Raji (cell line): ENCODE measurements around the gene CNTROB.

Source experiments
- POLR2A ChIP-seq: IDR thresholded peaks from 2 replicates; pipeline ENCODE4 v1.6.1; 2011; ENCODE audit warnings: low read depth, low read length, control low read depth; ENCODE audit not compliant: insufficient read depth

The CNTROB gene

GRCh38 chr17:7982666-7983065 lies 50.7 kb downstream of the CNTROB start:
- TF ChIP-seq POLR2A, result no peak

DNA sequence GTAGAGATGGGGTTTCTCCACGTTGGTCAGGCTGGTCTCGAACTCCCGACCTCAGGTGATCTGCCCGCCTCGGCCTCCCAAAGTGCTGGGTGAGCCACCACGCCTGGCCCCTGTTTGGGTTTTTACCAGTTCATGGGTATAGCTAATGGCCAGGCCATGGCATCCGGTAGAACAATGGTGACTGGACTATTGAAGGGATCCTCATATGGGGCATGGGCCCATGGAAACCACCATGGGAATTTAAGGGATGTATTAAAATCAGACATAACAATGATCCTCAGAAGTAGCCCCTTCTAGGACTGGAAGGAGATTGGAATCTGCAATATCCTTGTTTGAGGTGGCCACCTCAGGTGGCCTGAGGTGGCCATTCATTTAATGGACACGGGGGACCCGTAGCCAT lies 52.9 kb downstream of the CNTROB start:
- TF ChIP-seq POLR2A, result no peak

GRCh38 chr17:7987112-7987893 lies 55.3 kb downstream of the CNTROB start:
- no peak for TF ChIP-seq POLR2A

DNA sequence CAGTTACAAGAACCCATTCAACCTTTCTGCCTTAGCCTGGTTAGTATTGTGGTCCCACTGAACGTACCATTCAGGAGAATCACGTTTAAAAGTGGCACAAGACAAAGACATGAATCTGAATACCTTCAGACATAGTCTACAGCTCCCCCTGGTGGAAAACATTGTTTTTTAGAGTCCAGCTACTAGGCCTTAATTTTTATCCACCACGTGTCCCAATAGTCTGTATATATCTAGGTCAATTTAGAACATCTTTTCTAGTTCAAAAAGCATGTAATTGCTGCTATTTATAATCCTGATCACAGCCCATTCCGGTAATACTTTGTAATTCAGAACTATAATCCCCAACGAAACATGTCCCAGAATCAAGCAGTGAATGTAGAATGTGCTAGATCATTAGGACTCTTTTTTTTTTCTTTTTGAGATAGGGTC lies 56.8 kb downstream of the CNTROB start:
- TF ChIP-seq POLR2A, result no peak

GRCh38 chr17:7989781-7990655 lies 58.0 kb downstream of the CNTROB start:
- TF ChIP-seq POLR2A, result peak; percentile 51

- no peak for TF ChIP-seq POLR2A
These were observed 60.5 kb downstream of the CNTROB start for GRCh38 chr17:7992516-7992915.

DNA sequence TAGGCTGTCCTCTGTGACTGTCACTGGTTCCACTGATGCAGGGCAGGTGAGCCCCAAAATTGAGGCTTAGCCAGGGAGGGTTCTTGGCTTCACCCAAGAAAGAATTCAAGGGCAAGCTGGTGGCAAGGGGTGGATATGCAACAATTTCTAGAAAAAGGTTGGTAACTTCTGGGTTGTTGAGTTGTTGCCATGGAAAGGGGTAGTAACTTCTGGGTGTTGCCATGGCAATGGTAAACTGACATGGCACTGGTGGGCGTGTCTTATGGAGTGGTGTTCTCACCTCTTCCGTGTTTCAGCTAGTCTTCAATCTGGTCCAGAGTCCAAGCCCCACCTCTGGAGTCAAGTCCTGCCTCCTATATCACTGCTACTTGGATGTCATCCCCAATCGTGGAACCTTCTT lies 60.9 kb downstream of the CNTROB start:
- TF ChIP-seq POLR2A, result no peak

DNA sequence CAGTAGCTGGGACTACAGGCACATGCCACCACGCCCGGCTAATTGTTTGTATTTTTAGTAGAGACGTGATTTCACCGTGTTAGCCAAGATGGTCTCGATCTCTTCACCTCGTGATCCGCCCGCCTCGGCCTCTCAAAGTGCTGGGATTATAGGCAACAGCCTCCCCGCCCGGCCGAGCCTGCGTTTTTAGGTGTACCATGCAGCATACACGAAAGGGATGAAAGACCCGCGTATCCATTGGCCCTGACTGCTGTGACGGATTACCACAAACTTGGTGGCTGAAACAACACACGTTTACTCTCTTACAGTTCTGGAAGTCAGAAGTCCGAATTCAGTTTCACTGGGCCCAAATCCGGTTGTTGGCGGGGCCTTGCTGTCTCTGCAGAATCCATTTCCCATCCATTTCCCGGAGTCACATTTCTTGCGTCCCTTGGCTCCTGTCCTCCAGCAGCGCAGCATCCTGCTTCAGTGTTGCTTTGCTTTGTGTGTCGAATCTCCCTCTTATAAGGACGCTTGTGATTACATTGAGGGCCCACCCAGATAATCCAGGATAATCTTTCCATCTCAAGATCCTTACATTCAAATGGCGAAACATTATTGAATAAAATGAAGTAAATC lies 62.1 kb downstream of the CNTROB start:
- TF ChIP-seq POLR2A, result no peak

- TF ChIP-seq POLR2A, result no peak
These were observed 63.7 kb downstream of the CNTROB start for GRCh38 chr17:7995724-7996123.

DNA sequence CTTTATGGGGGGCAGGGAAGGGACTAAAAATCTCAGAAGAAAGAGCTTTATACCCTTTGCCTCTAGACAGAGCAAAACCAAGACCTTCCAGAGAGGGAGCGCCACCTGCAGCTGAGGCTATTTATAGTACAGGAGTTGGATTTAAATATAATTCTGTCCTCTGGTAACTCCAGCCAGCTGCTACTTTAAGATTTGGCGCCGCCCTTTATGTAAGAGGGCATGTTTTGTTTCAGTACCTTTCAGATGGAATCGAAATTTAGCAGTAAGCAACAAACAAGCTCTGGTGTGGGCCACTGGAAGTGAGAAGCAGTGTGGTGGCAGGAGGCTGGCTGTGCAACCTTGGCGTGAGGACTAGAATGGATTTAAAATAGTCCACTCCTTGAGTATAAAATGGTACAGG lies 65.2 kb downstream of the CNTROB start:
- TF ChIP-seq POLR2A, result no peak
